SK-N-SH (cell line): ENCODE measurements around the gene CAPZA2. TPM values are rescaled to one million over a fixed set of nuclear protein-coding genes. Genes with fewer than 3 reads are reported as not detected.
A peak's percentile ranks its signal among the peaks of the same experiment; 100 is the strongest.

Experiments
- CTCF ChIA-PET: fragments of 300-600, 350-600 bp; formaldehyde crosslinking; extraction: SDS; loops from one replicate; lab custom pipeline; 2021; lab: Yijun Ruan, JAX
- POLR2A ChIA-PET: fragments of 350-600 bp; sonication (Branson Sonifier 250); formaldehyde crosslinking; extraction: SDS; loops from one replicate; lab custom pipeline; 2020; ENCODE audit warnings: antibody characterized with exemption, inconsistent platforms; lab: Yijun Ruan, JAX
- DNase-seq: peaks from one replicate; pipeline ENCODE4 v3.0.0; 2012
- H2AFZ ChIP-seq: fragments of 200-600 bp; sonication (generic); 2 replicates; pipeline ENCODE4 v1.8.1; 2016; ENCODE audit warnings: antibody characterized with exemption, mild to moderate bottlenecking, low read depth
- H3F3A ChIP-seq: fragments of 200-600 bp; sonication (generic); replicated peaks from 2 replicates; pipeline ENCODE3; 2016; ENCODE audit warnings: antibody characterized with exemption, mild to moderate bottlenecking; ENCODE audit not compliant: insufficient read depth
- H3K27ac ChIP-seq, 2 experiments: fragments of 200-500 bp in 1 of 2; fragments of 200-600 bp in 1 of 2; sonication (Bioruptor generic) in 1 of 2; sonication (generic), shearing (Covaris generic) in 1 of 2; 2 replicates each; pipeline versions ENCODE4 v1.5.1 to v1.6.1; 2014 to 2016; ENCODE audit warnings: low read depth in 2 of 2, inconsistent platforms in 1 of 2, low read length in 1 of 2, mild to moderate bottlenecking in 1 of 2, mixed read lengths in 1 of 2
- H3K27me3 ChIP-seq: fragments of 200-600 bp; sonication (generic), shearing (Covaris generic); 2 replicates; pipeline ENCODE4 v1.6.1; 2016; ENCODE audit warnings: mixed run types; ENCODE audit not compliant: insufficient read depth
- H3K36me3 ChIP-seq, 2 experiments: fragments of 200-500 bp in 1 of 2; fragments of 200-600 bp in 1 of 2; sonication (Bioruptor generic) in 1 of 2; sonication (generic) in 1 of 2; replicated peaks in 1 of 2; 2 replicates each; pipeline versions ENCODE3 to v1.5.1; 2014 to 2016; ENCODE audit warnings: low read length in 1 of 2, mild to moderate bottlenecking in 1 of 2; ENCODE audit not compliant: insufficient read depth in 2 of 2, control insufficient read depth in 1 of 2
- H3K4me1 ChIP-seq, 2 experiments: fragments of 200-500 bp in 1 of 2; fragments of 200-600 bp in 1 of 2; sonication (Bioruptor generic) in 1 of 2; sonication (generic), shearing (Covaris generic) in 1 of 2; 2 replicates each; pipeline versions ENCODE4 v1.5.1 to v1.6.1; 2014 to 2016; ENCODE audit warnings: low read depth in 1 of 2, low read length in 1 of 2, mixed run types in 1 of 2; ENCODE audit not compliant: insufficient read depth in 2 of 2, control insufficient read depth in 1 of 2
- H3K4me2 ChIP-seq: fragments of 200-600 bp; sonication (generic), shearing (Covaris generic); 2 replicates; pipeline ENCODE4 v1.6.1; 2017; ENCODE audit warnings: mixed run types
- H3K4me3 ChIP-seq, 2 experiments: fragments of 200-500 bp in 1 of 2; fragments of 200-600 bp in 1 of 2; sonication (Bioruptor generic) in 1 of 2; sonication (generic), shearing (Covaris generic) in 1 of 2; 2 replicates each; pipeline versions ENCODE4 v1.5.1 to v1.8.1; 2014 to 2016; ENCODE audit warnings: low read depth in 2 of 2, inconsistent platforms in 1 of 2, low read length in 1 of 2, mild to moderate bottlenecking in 1 of 2, mixed read lengths in 1 of 2, moderate library complexity in 1 of 2
- H3K79me2 ChIP-seq: fragments of 200-600 bp; sonication (generic); 2 replicates; pipeline ENCODE4 v1.8.1; 2017; ENCODE audit warnings: mild to moderate bottlenecking; ENCODE audit not compliant: insufficient read depth
- H3K9ac ChIP-seq: fragments of 200-600 bp; sonication (generic); 2 replicates; pipeline ENCODE4 v1.6.1; 2017; ENCODE audit warnings: mixed run types
- H3K9me2 ChIP-seq: fragments of 200-600 bp; sonication (generic); 2 replicates; pipeline ENCODE4 v1.6.1; 2017; ENCODE audit warnings: mixed run types
- H3K9me3 ChIP-seq: fragments of 200-600 bp; sonication (generic); 2 replicates; pipeline ENCODE4 v1.6.1; 2017; ENCODE audit warnings: mixed run types, mild to moderate bottlenecking, moderate library complexity
- H4K20me1 ChIP-seq: fragments of 200-600 bp; sonication (generic); 2 replicates; pipeline ENCODE4 v1.6.1; 2017; ENCODE audit warnings: mild to moderate bottlenecking, mixed run types; ENCODE audit not compliant: insufficient read depth
- CTCF ChIP-seq: fragments of 200-600 bp; sonication (generic); IDR thresholded peaks from 2 replicates; pipeline ENCODE4 v1.6.1; 2017; ENCODE audit warnings: antibody characterized with exemption, mild to moderate bottlenecking, moderate library complexity
- FOXM1 ChIP-seq: IDR thresholded peaks from 2 replicates; pipeline ENCODE4 v1.4.0; 2012; ENCODE audit warnings: low read depth, mild to moderate bottlenecking
- POLR2AphosphoS5 ChIP-seq: IDR thresholded peaks from 2 replicates; pipeline ENCODE4 v1.6.1; 2012; ENCODE audit warnings: low read depth, low read length
- RFX5 ChIP-seq: IDR thresholded peaks from 2 replicates; pipeline ENCODE4 v1.6.1; 2012; ENCODE audit warnings: mild to moderate bottlenecking, improper control_type of control experiment, low read length
- SMC3 ChIP-seq: IDR thresholded peaks from 2 replicates; pipeline ENCODE4 v1.6.1; 2012; ENCODE audit warnings: low read depth, low read length, improper control_type of control experiment
- TEAD4 ChIP-seq: IDR thresholded peaks from 2 replicates; pipeline ENCODE4 v1.4.0; 2012; ENCODE audit warnings: mild to moderate bottlenecking, borderline replicate concordance; ENCODE audit not compliant: insufficient read depth
- USF2 ChIP-seq: fragments of 150-350 bp; IDR thresholded peaks from 2 replicates; pipeline ENCODE4 v1.6.1; 2017; ENCODE audit warnings: antibody characterized with exemption, low read length, low read depth, borderline replicate concordance
- WGBS: methylation state at CpG from one replicate; pipeline ENCODE4 v1.1.6; 2017; ENCODE audit warnings: low lambda C conversion rate; 5-methylcytosine and 5-hydroxymethylcytosine counted together
- polyA plus RNA-seq, 3 experiments: library from polyadenylated mRNA; depleted of rRNA; stranded (reverse); fragments of >200 nt; gene quantifications; 2 replicates each; pipeline ENCODE4 v1.2.3, GENCODE V29; 2012
- TF ChIP-seq, protein P1 (sequence below): IDR thresholded peaks from 2 replicates; pipeline ENCODE4 v1.6.1; 2012; ENCODE audit warnings: mild to moderate bottlenecking, low read depth, low read length, moderate library complexity
- TF ChIP-seq, protein P2 (sequence below): IDR thresholded peaks from 2 replicates; pipeline ENCODE4 v1.4.0; 2012; ENCODE audit warnings: low read depth, borderline replicate concordance
- TF ChIP-seq, protein P3 (sequence below): fragments of 150-350 bp; IDR thresholded peaks from 2 replicates; pipeline ENCODE4 v1.6.1; 2016; ENCODE audit warnings: mild to moderate bottlenecking, low read depth, low read length

CAPZA2 gene
- polyA plus RNA-seq, 1 of the 3 experiments (the other 2 are of a cell fraction), result 44.6 TPM

- H3K4me3 ChIP-seq, result no peak overlapping the region
- H3K9ac ChIP-seq, result no peak overlapping the region
- peak; percentile 14 for DNase-seq
- CTCF ChIA-PET, result interaction anchor here (0.8 kb wide), 1 partner anchor 10 kb away, joined by 3 read pairs; no protein-coding TSS in a partner anchor
- TF ChIP-seq USF2 (no peak), CTCF (no peak)
- TF ChIP-seq, protein P1, sequence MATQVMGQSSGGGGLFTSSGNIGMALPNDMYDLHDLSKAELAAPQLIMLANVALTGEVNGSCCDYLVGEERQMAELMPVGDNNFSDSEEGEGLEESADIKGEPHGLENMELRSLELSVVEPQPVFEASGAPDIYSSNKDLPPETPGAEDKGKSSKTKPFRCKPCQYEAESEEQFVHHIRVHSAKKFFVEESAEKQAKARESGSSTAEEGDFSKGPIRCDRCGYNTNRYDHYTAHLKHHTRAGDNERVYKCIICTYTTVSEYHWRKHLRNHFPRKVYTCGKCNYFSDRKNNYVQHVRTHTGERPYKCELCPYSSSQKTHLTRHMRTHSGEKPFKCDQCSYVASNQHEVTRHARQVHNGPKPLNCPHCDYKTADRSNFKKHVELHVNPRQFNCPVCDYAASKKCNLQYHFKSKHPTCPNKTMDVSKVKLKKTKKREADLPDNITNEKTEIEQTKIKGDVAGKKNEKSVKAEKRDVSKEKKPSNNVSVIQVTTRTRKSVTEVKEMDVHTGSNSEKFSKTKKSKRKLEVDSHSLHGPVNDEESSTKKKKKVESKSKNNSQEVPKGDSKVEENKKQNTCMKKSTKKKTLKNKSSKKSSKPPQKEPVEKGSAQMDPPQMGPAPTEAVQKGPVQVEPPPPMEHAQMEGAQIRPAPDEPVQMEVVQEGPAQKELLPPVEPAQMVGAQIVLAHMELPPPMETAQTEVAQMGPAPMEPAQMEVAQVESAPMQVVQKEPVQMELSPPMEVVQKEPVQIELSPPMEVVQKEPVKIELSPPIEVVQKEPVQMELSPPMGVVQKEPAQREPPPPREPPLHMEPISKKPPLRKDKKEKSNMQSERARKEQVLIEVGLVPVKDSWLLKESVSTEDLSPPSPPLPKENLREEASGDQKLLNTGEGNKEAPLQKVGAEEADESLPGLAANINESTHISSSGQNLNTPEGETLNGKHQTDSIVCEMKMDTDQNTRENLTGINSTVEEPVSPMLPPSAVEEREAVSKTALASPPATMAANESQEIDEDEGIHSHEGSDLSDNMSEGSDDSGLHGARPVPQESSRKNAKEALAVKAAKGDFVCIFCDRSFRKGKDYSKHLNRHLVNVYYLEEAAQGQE, result no peak
- H3K4me2 ChIP-seq, result no peak overlapping the region
- peaks cover 3 to 11% of the 10 kb centered on the region in 2 experiments for H3K4me1 ChIP-seq
- no peak overlapping the region for H3K27ac ChIP-seq
- H3F3A ChIP-seq, result peaks cover 9% of the 10 kb centered on the region
- H4K20me1 ChIP-seq, result peaks cover 93% of the 10 kb centered on the region
- peaks cover 15 to 22% of the 10 kb centered on the region in 2 experiments for H3K36me3 ChIP-seq
- H3K79me2 ChIP-seq, result peaks cover 99% of the 10 kb centered on the region
- POLR2A ChIA-PET, result no interaction called here
- WGBS, result 93% methylated on average over 8 of the region's 8 CpGs
- no peaks in the 10 kb centered on the region for H3K27me3 ChIP-seq
- H2AFZ ChIP-seq, result no peak overlapping the region
- H3K9me2 ChIP-seq, result no peaks in the 10 kb centered on the region
- no peaks in the 10 kb centered on the region for H3K9me3 ChIP-seq
These were observed 14.5 kb downstream of the CAPZA2 start for GRCh38 chr7:116876664-116877442.

- H2AFZ ChIP-seq, result no peak overlapping the region
- H3K9me2 ChIP-seq, result no peaks in the 10 kb centered on the region
- no peaks in the 10 kb centered on the region for H3K9me3 ChIP-seq
- no peak for DNase-seq
- peaks cover 92% of the 10 kb centered on the region for H4K20me1 ChIP-seq
- H3K36me3 ChIP-seq, result peaks cover 15 to 25% of the 10 kb centered on the region in 2 experiments
- H3K4me2 ChIP-seq, result no peak overlapping the region
- CTCF ChIA-PET, result interaction anchor here (0.8 kb wide), 1 partner anchor 11 kb away, joined by 3 read pairs; no protein-coding TSS in a partner anchor
- peaks cover 0 to 11% of the 10 kb centered on the region in 2 experiments; a peak in 2 of 4 replicates for H3K4me1 ChIP-seq
- 98% methylated on average over 3 of the region's 3 CpGs for WGBS
- POLR2A ChIA-PET, result no interaction called here
- H3K79me2 ChIP-seq, result peaks cover 99% of the 10 kb centered on the region
- no peak overlapping the region for H3K27ac ChIP-seq
- H3F3A ChIP-seq, result peaks cover 5% of the 10 kb centered on the region
- H3K4me3 ChIP-seq, result no peak overlapping the region
- H3K9ac ChIP-seq, result no peak overlapping the region
- H3K27me3 ChIP-seq, result no peaks in the 10 kb centered on the region
- no peak for TF ChIP-seq TEAD4
- TF ChIP-seq, protein P2, sequence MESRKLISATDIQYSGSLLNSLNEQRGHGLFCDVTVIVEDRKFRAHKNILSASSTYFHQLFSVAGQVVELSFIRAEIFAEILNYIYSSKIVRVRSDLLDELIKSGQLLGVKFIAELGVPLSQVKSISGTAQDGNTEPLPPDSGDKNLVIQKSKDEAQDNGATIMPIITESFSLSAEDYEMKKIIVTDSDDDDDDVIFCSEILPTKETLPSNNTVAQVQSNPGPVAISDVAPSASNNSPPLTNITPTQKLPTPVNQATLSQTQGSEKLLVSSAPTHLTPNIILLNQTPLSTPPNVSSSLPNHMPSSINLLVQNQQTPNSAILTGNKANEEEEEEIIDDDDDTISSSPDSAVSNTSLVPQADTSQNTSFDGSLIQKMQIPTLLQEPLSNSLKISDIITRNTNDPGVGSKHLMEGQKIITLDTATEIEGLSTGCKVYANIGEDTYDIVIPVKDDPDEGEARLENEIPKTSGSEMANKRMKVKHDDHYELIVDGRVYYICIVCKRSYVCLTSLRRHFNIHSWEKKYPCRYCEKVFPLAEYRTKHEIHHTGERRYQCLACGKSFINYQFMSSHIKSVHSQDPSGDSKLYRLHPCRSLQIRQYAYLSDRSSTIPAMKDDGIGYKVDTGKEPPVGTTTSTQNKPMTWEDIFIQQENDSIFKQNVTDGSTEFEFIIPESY, result no peak
- no peak for TF ChIP-seq FOXM1
- no peak for TF ChIP-seq RFX5
- no peak for TF ChIP-seq CTCF
- no peak for TF ChIP-seq SMC3
- TF ChIP-seq POLR2AphosphoS5, result no peak
- TF ChIP-seq, protein P3, sequence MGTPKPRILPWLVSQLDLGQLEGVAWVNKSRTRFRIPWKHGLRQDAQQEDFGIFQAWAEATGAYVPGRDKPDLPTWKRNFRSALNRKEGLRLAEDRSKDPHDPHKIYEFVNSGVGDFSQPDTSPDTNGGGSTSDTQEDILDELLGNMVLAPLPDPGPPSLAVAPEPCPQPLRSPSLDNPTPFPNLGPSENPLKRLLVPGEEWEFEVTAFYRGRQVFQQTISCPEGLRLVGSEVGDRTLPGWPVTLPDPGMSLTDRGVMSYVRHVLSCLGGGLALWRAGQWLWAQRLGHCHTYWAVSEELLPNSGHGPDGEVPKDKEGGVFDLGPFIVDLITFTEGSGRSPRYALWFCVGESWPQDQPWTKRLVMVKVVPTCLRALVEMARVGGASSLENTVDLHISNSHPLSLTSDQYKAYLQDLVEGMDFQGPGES, result no peak
These were observed 15.2 kb downstream of the CAPZA2 start for GRCh38 chr7:116877443-116878217.
